Measurements from ENCODE around the gene CDHR4.
A peak's percentile ranks its signal among the peaks of the same experiment; 100 is the strongest.

The CDHR4 gene

GRCh38 chr3:49747792-49748480 is 51.7 kb downstream of the CDHR4 start:
- Mint-ChIP-seq H3K4me1 (ENCODE audit: low read depth) (peaks cover 8% of the 10 kb centered on the region), H3K27me3 (no peaks in the 10 kb centered on the region), H3K4me3 (no peak overlapping the region), H3K27ac (peak overlapping the region; percentile 70), H3K9me3 (ENCODE audit: low read depth) (no peaks in the 10 kb centered on the region), H3K36me3 (no peaks in the 10 kb centered on the region)

GRCh38 chr3:49745986-49746385 is 53.7 kb downstream of the CDHR4 start:
- no peaks in the 10 kb centered on the region for H3K9me3 Mint-ChIP-seq (ENCODE audit: low read depth)
- no peak overlapping the region for H3K4me3 Mint-ChIP-seq
- H3K4me1 Mint-ChIP-seq (ENCODE audit: low read depth) = peaks cover 8% of the 10 kb centered on the region
- no peaks in the 10 kb centered on the region for H3K27me3 Mint-ChIP-seq
- no peak overlapping the region for H3K27ac Mint-ChIP-seq
- H3K36me3 Mint-ChIP-seq = no peaks in the 10 kb centered on the region

Data from activated naive CD8-positive, alpha-beta T cell (primary cell).